Naive thymus-derived CD8-positive, alpha-beta T cell (primary cell): ENCODE measurements around the gene ABHD4. TPM values are rescaled to one million over a fixed set of nuclear protein-coding genes. Genes with fewer than 3 reads are reported as not detected.
"Not testable (repeated sequence)": the region's sequence is repeated elsewhere in the genome, so short reads cannot be mapped to it uniquely, and the experiment has no call there.

ENCODE experiments used
- ATAC-seq, 2 donors: fragments of 150-1000 bp; cut with Tn5 transposase in 1 of 2; sonication (Bioruptor Pico), chemical (Tn5 transposase) in 1 of 2; 1 replicate in 1 of 2; 2 replicates in 1 of 2; pipeline ENCODE4 v1.10.0; 2021; ENCODE audit warnings: mild to moderate bottlenecking in 2 of 2, moderate library complexity in 2 of 2
- POLR2A ChIA-PET: fragments of 350-600 bp; sonication (Branson Sonifier 250); formaldehyde crosslinking; loops from one replicate; lab custom pipeline; 2021; ENCODE audit warnings: antibody characterized with exemption; lab: Charles Lee
- DNase-seq, 10 donors: peaks; one replicate each; pipeline versions ENCODE4 v3.0.0 to v3.0.0-alpha.2; 2020 to 2022
- H3K27ac Mint-ChIP-seq, 10 donors: one replicate each; pipeline ENCODE4 v1.8.0; 2020 to 2022; ENCODE audit warnings: mild to moderate bottlenecking in 10 of 10, mixed read lengths in 10 of 10, moderate library complexity in 4 of 10, inconsistent platforms in 1 of 10
- H3K27me3 Mint-ChIP-seq, 5 donors: one replicate each; pipeline ENCODE4 v1.8.0; 2021 to 2022; ENCODE audit warnings: mixed read lengths in 5 of 5
- H3K36me3 Mint-ChIP-seq, 3 donors: one replicate each; pipeline ENCODE4 v1.8.0; 2020 to 2022; ENCODE audit warnings: mixed read lengths in 3 of 3, mild to moderate bottlenecking in 2 of 3, inconsistent platforms in 1 of 3
- H3K4me1 Mint-ChIP-seq, 4 donors: one replicate each; pipeline ENCODE4 v1.8.0; 2021 to 2022; ENCODE audit warnings: mixed read lengths in 4 of 4
- H3K4me3 Mint-ChIP-seq, 10 donors: one replicate each; pipeline ENCODE4 v1.8.0; 2020 to 2022; ENCODE audit warnings: mild to moderate bottlenecking in 10 of 10, mixed read lengths in 10 of 10, moderate library complexity in 6 of 10, inconsistent platforms in 1 of 10
- H3K9me3 Mint-ChIP-seq, 9 donors: one replicate each; pipeline ENCODE4 v1.8.0; 2020 to 2022; ENCODE audit warnings: mixed read lengths in 9 of 9, mild to moderate bottlenecking in 3 of 9, inconsistent platforms in 1 of 9, moderate library complexity in 1 of 9
- polyA plus RNA-seq, 3 donors: library from polyadenylated mRNA; unstranded; fragments of 300-500 nt; fragmentation: Illumina TruSeq; gene quantifications; one replicate each; pipeline ENCODE4 v1.2.3, GENCODE V29; 2021
- total RNA-seq, 8 experiments: library from RNA in 2 of 8; stranded (reverse) in 2 of 8; gene quantifications; one replicate each; pipeline ENCODE4 v1.2.3 and lab custom pipeline; 2021 to 2026

ABHD4 gene
- total and polyA plus RNA-seq, 5 experiments from 2014 or later, result 8.7 to 22.6 (median 11.9) TPM

DNA sequence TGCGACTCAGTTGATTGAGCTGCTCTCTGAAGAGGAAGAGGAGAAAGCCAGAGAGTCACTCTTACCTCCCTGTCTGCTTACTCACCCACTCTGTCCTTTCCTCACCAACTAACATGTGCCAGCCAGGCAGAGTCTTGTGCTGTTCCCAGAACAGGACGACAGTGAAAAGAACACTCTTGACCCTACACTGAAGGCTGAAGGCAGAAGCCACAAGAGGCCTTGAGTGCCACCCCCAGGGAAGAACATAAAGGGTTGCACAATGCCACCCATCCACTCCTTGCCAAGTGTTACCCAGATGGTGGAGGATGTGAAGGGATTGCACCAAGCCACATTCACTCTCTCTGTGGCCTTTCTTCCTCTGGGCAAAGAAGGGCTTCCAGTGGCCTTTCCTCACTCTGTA is 12.8 kb downstream of the ABHD4 start:
- H3K27me3 Mint-ChIP-seq, result no peaks in the 10 kb centered on the region
- H3K9me3 Mint-ChIP-seq, result no peaks in the 10 kb centered on the region
- peak overlapping the region in 2 of 10 donors; percentile 8 to 43 for H3K27ac Mint-ChIP-seq
- H3K4me1 Mint-ChIP-seq, result peaks cover 0 to 6% (median 0%) of the 10 kb centered on the region in 4 donors
- DNase-seq (no peak), ATAC-seq (no peak)
- H3K36me3 Mint-ChIP-seq, result peaks cover 5 to 58% (median 25%) of the 10 kb centered on the region in 3 donors
- no peak overlapping the region for H3K4me3 Mint-ChIP-seq
- POLR2A ChIA-PET, result interaction anchor here (0.6 kb wide), 1 partner anchor 22 kb away, joined by 3 read pairs; the partner anchor contains the start of gene DAD1

DNA sequence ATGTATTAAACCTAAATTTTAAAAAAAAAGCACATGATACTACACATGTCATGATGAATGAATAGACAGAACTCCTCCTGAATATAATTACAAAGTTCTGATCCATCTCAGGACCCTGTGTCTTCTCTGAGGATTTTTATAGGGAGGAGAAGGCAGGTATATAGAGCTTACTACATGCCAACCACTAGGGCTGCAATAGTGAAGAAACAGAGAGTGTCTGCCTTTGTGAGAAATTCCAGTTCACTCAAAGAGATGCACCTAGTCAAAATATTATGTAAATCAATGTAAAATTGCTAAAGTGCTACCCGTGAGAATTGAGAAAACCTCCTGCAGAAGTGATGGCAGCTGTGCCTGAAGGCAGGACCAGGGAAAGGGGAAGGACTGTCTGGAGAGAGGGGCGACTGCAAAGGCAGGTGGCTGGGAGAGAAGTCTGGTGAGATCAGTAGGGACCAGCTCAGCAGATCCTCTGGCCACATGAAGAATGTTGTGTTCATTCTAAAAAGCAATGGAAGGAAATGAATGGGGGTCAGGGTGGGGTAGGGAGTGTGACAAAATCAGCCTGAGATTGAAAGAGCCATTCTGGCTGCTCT is 15.1 kb downstream of the ABHD4 start:
- DNase-seq, result no peak
- Mint-ChIP-seq H3K27me3 (no peaks in the 10 kb centered on the region), H3K27ac (peak overlapping the region in 3 of 10 donors; percentile 3 to 35 (median 12)), H3K4me1 (peaks cover 0 to 6% (median 0%) of the 10 kb centered on the region in 4 donors), H3K36me3 (peaks cover 5 to 36% (median 18%) of the 10 kb centered on the region in 3 donors), H3K4me3 (no peak overlapping the region), H3K9me3 (peaks cover 0 to 2% (median 0%) of the 10 kb centered on the region in 9 donors)
- POLR2A ChIA-PET, result no interaction called here
- ATAC-seq, result no peak

DNA sequence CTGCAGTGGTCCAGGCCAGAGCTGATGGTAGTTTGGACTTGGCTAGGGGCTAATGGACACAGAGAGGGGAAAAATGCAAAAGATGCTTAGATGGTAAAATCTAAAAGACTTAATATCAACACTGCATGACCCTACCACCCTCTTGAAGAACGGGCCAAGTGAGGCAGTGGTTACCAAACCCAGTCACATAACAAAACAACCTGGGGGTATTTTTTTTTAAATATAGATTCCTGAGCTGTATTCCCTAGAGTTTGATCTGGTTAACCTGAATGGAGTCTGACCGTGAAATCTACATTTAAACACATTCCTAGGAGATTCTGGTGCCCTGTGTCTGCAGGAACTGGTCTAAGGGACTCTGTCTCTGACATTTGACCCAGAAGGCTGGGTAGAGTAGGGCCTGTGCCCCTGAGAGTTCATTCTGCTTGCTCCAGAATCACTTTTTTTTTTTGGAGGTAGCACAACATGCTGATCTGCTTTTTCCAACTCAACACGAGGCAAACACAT is 15.7 kb downstream of the ABHD4 start:
- H3K4me3 Mint-ChIP-seq, result no peak overlapping the region
- peaks cover 0 to 6% (median 0%) of the 10 kb centered on the region in 4 donors for H3K4me1 Mint-ChIP-seq
- peaks cover 5 to 31% (median 18%) of the 10 kb centered on the region in 3 donors for H3K36me3 Mint-ChIP-seq
- peaks cover 0 to 2% (median 0%) of the 10 kb centered on the region in 9 donors for H3K9me3 Mint-ChIP-seq
- no peaks in the 10 kb centered on the region for H3K27me3 Mint-ChIP-seq
- H3K27ac Mint-ChIP-seq, result peak overlapping the region in 1 of 10 donors; percentile 35
- POLR2A ChIA-PET, result no interaction called here
- no peak for DNase-seq
- ATAC-seq, result no peak

DNA sequence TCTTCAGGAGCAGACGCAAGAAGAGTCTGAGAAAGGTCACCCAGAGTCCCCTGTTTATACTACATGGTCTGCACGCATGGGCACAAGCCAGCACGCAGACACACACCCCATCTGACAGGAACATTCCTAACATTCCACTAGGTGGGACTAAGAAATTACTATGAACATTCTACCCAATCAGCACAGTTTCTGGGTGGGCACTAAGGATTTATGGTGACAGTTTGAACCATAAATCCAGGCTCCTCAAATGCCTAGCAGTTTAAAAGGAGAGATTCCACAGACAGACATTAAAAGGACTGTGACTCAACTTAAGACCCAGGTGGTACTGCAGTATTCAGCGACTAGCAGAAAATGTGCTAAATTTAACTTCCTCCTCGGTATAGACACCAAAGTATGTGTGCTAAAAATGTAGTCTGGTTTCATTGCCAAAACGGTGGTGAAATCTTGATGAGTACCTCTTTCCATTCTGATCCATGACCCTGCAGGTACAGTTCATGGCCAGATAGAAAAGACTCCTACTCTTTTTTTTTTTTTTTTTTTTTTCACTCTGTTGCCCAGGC is 16.2 kb downstream of the ABHD4 start:
- H3K27me3 Mint-ChIP-seq, result no peaks in the 10 kb centered on the region
- no peak overlapping the region for H3K4me3 Mint-ChIP-seq
- H3K4me1 Mint-ChIP-seq, result peaks cover 0 to 6% (median 0%) of the 10 kb centered on the region in 4 donors
- H3K27ac Mint-ChIP-seq, result no peak overlapping the region
- DNase-seq (no peak), ATAC-seq (no peak)
- POLR2A ChIA-PET, result no interaction called here
- H3K36me3 Mint-ChIP-seq, result peaks cover 5 to 30% (median 16%) of the 10 kb centered on the region in 3 donors
- peaks cover 0 to 2% (median 0%) of the 10 kb centered on the region in 9 donors for H3K9me3 Mint-ChIP-seq

DNA sequence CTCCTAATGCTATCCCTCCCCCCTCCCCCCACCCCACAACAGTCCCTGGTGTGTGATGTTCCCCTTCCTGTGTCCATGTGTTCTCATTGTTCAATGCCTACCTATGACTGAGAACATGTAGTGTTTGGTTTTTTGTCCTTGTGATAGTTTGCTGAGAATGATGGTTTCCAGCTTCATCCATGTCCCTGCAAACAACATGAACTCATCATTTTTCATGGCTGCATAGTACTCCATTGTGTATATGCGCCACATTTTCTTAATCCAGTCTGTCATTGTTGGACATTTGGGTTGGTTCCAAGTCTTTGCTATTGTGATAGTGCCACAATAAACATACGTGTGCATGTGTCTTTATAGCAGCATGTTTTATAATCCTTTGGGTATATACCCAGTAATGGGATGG is 17.7 kb downstream of the ABHD4 start:
- H3K27me3 Mint-ChIP-seq, POLR2A ChIA-PET, H3K9me3 Mint-ChIP-seq, ATAC-seq, H3K4me1 Mint-ChIP-seq, H3K27ac Mint-ChIP-seq, H3K4me3 Mint-ChIP-seq, DNase-seq: not testable (repeated sequence)
- H3K36me3 Mint-ChIP-seq, result peaks cover 0 to 16% (median 6%) of the 10 kb centered on the region in 3 donors

DNA sequence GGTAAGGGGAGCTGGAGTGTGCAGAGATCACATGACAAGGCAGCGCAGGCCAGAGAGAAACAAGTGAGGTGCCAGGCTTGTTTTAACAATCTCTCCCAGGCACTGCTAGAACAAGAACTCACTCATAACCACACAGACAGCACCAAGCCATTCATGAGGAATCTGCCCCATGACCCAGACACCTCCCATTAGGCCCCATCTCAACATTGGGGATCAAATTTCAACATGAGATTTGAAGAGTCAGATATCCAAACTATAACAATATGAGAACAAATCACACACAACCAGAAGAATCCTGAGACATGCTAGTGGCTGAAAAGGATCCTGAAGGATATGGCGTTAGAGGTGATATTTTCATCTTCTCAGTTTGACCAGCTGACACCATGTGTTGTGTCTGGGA is 24.2 kb downstream of the ABHD4 start:
- H3K27me3 Mint-ChIP-seq, result peaks cover 0 to 2% (median 0%) of the 10 kb centered on the region in 5 donors
- H3K4me3 Mint-ChIP-seq, result no peak overlapping the region
- H3K4me1 Mint-ChIP-seq, result no peaks in the 10 kb centered on the region
- POLR2A ChIA-PET, result no interaction called here
- H3K36me3 Mint-ChIP-seq, result no peaks in the 10 kb centered on the region
- H3K27ac Mint-ChIP-seq, result no peak overlapping the region
- H3K9me3 Mint-ChIP-seq, result peaks cover 0 to 3% (median 0%) of the 10 kb centered on the region in 9 donors
- DNase-seq, result no peak
- ATAC-seq, result no peak

DNA sequence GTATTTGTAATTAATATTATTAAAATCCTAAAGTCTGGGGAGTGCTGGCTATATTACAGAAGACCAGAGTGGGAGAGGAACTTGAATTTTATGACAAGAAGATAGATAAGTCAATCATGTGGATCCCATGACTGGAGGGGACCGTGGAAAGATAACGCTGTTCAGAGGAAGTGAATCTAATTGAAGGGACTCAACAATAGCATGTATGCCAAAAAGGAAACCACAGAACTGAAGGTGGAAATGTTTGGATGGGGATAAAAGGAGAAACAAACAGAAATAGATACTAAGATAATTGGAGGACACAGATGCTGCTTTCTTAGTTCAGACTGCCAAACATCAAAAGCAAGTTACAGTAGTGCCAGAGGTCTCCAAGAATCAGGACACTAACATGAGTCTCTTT is 24.9 kb downstream of the ABHD4 start:
- POLR2A ChIA-PET, result no interaction called here
- no peak for ATAC-seq
- Mint-ChIP-seq H3K27me3 (peaks cover 0 to 2% (median 0%) of the 10 kb centered on the region in 5 donors), H3K4me1 (no peaks in the 10 kb centered on the region), H3K27ac (no peak overlapping the region), H3K9me3 (peaks cover 0 to 3% (median 0%) of the 10 kb centered on the region in 9 donors), H3K36me3 (no peaks in the 10 kb centered on the region), H3K4me3 (no peak overlapping the region)
- DNase-seq, result no peak

DNA sequence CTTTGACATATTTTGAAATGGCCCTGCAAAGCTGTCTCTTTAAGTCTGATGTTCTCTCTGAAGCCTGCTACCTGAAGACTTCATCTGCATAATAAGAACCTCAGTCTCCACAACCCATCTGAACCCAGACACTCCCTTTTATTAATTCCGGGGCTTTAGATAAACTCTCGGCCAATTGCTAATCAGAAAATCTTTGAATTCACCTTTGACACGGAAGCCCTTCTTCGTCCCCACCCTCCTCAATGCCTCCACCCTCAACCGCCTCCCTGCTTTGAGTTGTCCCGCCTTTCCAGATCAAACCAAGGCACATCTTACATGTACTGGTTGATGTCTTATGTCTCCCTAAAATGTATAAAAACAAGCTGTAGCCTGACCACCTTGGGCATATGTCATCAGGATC is 28.5 kb downstream of the ABHD4 start:
- ATAC-seq, result no peak
- DNase-seq, result no peak
- Mint-ChIP-seq H3K4me3 (no peak overlapping the region), H3K4me1 (no peaks in the 10 kb centered on the region), H3K36me3 (peaks cover 0 to 12% (median 7%) of the 10 kb centered on the region in 3 donors), H3K9me3 (peaks cover 0 to 21% (median 9%) of the 10 kb centered on the region in 9 donors), H3K27me3 (peaks cover 2 to 15% (median 5%) of the 10 kb centered on the region in 5 donors), H3K27ac (no peak overlapping the region)
- POLR2A ChIA-PET, result no interaction called here

DNA sequence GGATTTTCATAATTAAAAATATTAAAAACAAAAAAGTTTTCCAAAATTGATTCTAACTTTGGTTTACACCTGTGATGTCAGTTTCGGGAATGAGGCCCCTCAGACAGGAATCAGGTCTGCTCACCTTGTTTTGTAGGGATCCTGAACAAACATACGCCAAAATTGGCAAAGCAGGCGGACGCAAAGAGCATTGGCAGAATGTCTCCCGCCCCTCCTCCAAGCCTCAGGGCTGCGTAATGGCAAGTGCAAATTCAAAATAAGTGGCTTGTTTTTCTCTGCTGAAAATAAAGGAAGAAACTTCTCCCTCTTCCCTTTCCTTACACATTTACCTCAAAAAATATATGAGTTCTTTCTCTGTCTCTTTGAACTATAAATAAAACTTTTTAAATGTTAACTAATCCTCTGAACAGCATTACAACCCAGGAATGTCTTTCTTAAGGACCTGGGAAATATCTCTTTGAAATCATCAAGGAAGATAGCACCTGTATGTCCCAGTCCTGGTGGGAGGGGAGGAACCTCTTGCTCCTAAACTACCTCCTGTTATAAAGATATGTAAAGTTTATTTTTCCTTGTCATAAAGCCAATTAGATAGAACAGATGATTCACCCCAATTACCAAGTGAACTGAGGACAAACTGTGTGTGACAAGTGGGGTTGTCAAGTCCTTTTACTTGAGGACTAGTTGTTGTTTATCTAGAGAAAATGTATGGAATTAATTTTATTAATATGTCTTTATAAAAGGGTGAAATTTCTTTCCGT is 29.6 kb downstream of the ABHD4 start:
- no peaks in the 10 kb centered on the region for H3K4me1 Mint-ChIP-seq

DNA sequence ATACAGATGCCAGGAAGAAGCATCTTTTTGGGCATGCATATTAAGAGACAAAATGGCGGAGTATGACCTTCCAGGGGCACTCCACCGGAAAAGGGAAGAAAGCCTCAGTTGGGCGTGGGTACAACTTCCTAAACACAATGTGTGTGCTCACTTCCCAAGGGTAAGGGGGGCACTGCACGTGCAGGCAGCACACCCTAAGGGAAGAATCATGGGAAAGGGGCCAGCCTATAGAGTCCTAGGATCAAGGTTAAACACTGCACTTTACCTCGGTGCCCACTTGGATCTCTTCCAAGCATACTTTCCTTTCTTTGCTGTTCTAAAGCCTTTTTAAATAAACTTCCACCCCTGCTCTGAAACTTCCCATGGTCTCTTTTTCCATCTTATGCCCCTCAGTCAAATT is 31.3 kb downstream of the ABHD4 start:
- Mint-ChIP-seq H3K36me3 (peaks cover 0 to 16% (median 7%) of the 10 kb centered on the region in 3 donors), H3K9me3 (peaks cover 0 to 26% (median 10%) of the 10 kb centered on the region in 9 donors), H3K27me3 (peaks cover 2 to 28% (median 4%) of the 10 kb centered on the region in 5 donors), H3K4me1 (no peaks in the 10 kb centered on the region), H3K27ac (no peak overlapping the region), H3K4me3 (no peak overlapping the region)
- DNase-seq (no peak), ATAC-seq (no peak)
- POLR2A ChIA-PET, result no interaction called here

More for the DNA sequence above, 29.6 kb downstream of the ABHD4 start:
- Mint-ChIP-seq H3K9me3 (peaks cover 0 to 26% (median 8%) of the 10 kb centered on the region in 9 donors), H3K4me3 (no peak overlapping the region), H3K27ac (no peak overlapping the region), H3K36me3 (peaks cover 0 to 16% (median 7%) of the 10 kb centered on the region in 3 donors), H3K27me3 (peaks cover 2 to 22% (median 5%) of the 10 kb centered on the region in 5 donors)
- POLR2A ChIA-PET, result no interaction called here
- ATAC-seq (no peak), DNase-seq (no peak)

DNA sequence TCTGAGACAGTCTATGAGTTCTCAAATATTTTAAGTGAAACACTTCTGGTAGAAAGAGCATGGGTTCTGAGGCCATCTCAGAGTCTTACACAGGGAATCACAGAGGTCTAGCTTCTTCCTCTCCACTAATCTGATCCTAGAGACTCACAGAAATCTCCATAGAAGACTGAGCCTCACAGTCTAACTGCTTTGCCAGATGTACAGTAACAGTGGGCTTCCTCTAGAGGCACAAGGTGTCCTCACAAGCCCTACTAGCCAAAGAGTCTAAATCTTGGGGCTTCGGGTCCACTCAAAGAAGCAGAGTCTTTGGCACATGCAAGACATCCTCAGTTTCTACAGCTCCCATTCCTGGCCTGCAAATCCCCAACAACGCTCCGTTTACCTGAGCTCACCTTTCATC is 32.0 kb downstream of the ABHD4 start:
- Mint-ChIP-seq H3K4me3 (no peak overlapping the region), H3K36me3 (peaks cover 0 to 16% (median 7%) of the 10 kb centered on the region in 3 donors)
- ATAC-seq, result no peak

DNA sequence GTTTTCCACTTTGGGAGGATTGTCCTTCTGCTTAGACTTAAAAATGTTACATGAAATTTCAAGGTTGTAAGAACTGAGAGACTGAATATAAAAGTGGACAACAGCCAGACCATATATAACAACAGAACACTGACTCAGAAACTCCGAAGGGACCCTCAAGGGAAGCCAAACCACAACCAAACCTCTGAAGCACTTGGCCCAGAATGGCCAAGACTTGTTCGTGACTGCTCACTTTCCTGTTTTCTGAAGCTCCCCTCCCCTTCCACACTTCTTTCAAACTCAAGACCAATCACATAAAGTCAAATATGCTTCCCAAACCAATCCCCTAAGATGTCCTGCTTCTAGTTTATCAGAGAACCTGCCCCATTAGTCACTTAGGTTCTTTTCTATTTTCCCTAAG is 32.4 kb downstream of the ABHD4 start:
- ATAC-seq (no peak), DNase-seq (no peak)
- Mint-ChIP-seq H3K9me3 (peaks cover 0 to 26% (median 10%) of the 10 kb centered on the region in 9 donors), H3K27ac (no peak overlapping the region), H3K4me3 (no peak overlapping the region), H3K27me3 (peaks cover 2 to 28% (median 4%) of the 10 kb centered on the region in 5 donors), H3K4me1 (no peaks in the 10 kb centered on the region), H3K36me3 (peaks cover 0 to 16% (median 7%) of the 10 kb centered on the region in 3 donors)
- POLR2A ChIA-PET, result no interaction called here

More for the DNA sequence above, 32.0 kb downstream of the ABHD4 start:
- Mint-ChIP-seq H3K9me3 (peaks cover 0 to 26% (median 10%) of the 10 kb centered on the region in 9 donors), H3K27me3 (peaks cover 2 to 28% (median 4%) of the 10 kb centered on the region in 5 donors), H3K27ac (no peak overlapping the region), H3K4me1 (no peaks in the 10 kb centered on the region)
- no peak for DNase-seq
- POLR2A ChIA-PET, result no interaction called here
